Regular cardiac myocyte (primary cell): ENCODE results near the gene IYD. TPM values are rescaled to one million over a fixed set of nuclear protein-coding genes. Genes with fewer than 3 reads are reported as not detected.

Experiments used
- total RNA-seq: library from RNA; depleted of rRNA; stranded (reverse); fragments of >200 nt; gene quantifications from 2 replicates; pipeline ENCODE4 v1.2.3, GENCODE V29; 2014

The IYD gene
- under 0.01 TPM in 1 of 2 replicates, not detected in the other for total RNA-seq

GRCh38 chr6:150368762-150369161 lies at the start of gene IYD:
IYD (plus strand) TSS chr6:150369012; CDS start chr6:150369032, 20 bp downstream.

Other genes starting within 250 kb of the IYD start
- 0.38 and 2.5 TPM in 2 replicates for gene PPP1R14C, start 226.0 kb upstream of the IYD start, total RNA-seq
- 0.56 and 1.5 TPM in 2 replicates for gene PLEKHG1, start 230.9 kb downstream of the IYD start, total RNA-seq